Chondrocyte (in vitro differentiated cells): Measurements from ENCODE around the gene SUB1. TPM values are rescaled to one million over a fixed set of nuclear protein-coding genes. Genes with fewer than 3 reads are reported as not detected.

Experiments
- DNase-seq: peaks from one replicate; pipeline ENCODE4 v3.0.0; 2021; ENCODE audit warnings: mixed read lengths, low spot score
- H3K27ac Mint-ChIP-seq: one replicate; pipeline ENCODE4 v1.8.0; 2021; ENCODE audit warnings: mild to moderate bottlenecking, moderate library complexity, mixed read lengths; ENCODE audit not compliant: unreplicated experiment
- H3K27me3 Mint-ChIP-seq: 2 replicates; pipeline ENCODE4 v1.8.0; 2021; ENCODE audit warnings: low read depth, mixed read lengths
- H3K36me3 Mint-ChIP-seq: 2 replicates; pipeline ENCODE4 v1.8.0; 2021; ENCODE audit warnings: low read depth, mixed read lengths
- H3K4me1 Mint-ChIP-seq: 2 replicates; pipeline ENCODE4 v1.8.0; 2021; ENCODE audit warnings: low read depth, mild to moderate bottlenecking, mixed read lengths
- H3K4me3 Mint-ChIP-seq: one replicate; pipeline ENCODE4 v1.8.0; 2021; ENCODE audit warnings: mild to moderate bottlenecking, moderate library complexity, mixed read lengths; ENCODE audit not compliant: unreplicated experiment
- H3K9me3 Mint-ChIP-seq: 2 replicates; pipeline ENCODE4 v1.8.0; 2021; ENCODE audit warnings: low read depth, mixed read lengths
- total RNA-seq: library from RNA; stranded (reverse); gene quantifications from 3 replicates; pipeline ENCODE4 v1.2.1, GENCODE V29; 2021
- TF ChIP-seq, protein P1 (sequence below): fragments of 200-600 bp; sonication (generic); IDR thresholded peaks from 2 replicates; pipeline ENCODE4 v1.5.0; 2021; ENCODE audit warnings: antibody characterized with exemption, mild to moderate bottlenecking, moderate library complexity

SUB1 gene
- total RNA-seq, 1 donor from 2014 or later: 163 TPM

- H3K36me3 Mint-ChIP-seq: peaks cover 7% of the 10 kb centered on the region
- H3K27ac Mint-ChIP-seq: peak overlapping the region; percentile 97
- peaks cover 37% of the 10 kb centered on the region for H3K4me1 Mint-ChIP-seq
- H3K27me3 Mint-ChIP-seq: no peaks in the 10 kb centered on the region
- peak overlapping the region; percentile 98 for H3K4me3 Mint-ChIP-seq
- DNase-seq: no peak
- TF ChIP-seq, protein P1, sequence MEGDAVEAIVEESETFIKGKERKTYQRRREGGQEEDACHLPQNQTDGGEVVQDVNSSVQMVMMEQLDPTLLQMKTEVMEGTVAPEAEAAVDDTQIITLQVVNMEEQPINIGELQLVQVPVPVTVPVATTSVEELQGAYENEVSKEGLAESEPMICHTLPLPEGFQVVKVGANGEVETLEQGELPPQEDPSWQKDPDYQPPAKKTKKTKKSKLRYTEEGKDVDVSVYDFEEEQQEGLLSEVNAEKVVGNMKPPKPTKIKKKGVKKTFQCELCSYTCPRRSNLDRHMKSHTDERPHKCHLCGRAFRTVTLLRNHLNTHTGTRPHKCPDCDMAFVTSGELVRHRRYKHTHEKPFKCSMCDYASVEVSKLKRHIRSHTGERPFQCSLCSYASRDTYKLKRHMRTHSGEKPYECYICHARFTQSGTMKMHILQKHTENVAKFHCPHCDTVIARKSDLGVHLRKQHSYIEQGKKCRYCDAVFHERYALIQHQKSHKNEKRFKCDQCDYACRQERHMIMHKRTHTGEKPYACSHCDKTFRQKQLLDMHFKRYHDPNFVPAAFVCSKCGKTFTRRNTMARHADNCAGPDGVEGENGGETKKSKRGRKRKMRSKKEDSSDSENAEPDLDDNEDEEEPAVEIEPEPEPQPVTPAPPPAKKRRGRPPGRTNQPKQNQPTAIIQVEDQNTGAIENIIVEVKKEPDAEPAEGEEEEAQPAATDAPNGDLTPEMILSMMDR: no peak
- no peaks in the 10 kb centered on the region for H3K9me3 Mint-ChIP-seq
Observed at GRCh38 chr5:32586276-32586599, 881 bp downstream of the SUB1 start.

- H3K9me3 Mint-ChIP-seq: no peaks in the 10 kb centered on the region
- peak overlapping the region; percentile 98 for H3K4me3 Mint-ChIP-seq
- TF ChIP-seq, protein P1: no peak
- no peaks in the 10 kb centered on the region for H3K27me3 Mint-ChIP-seq
- no peak for DNase-seq
- H3K27ac Mint-ChIP-seq: no peak overlapping the region
- peaks cover 37% of the 10 kb centered on the region for H3K4me1 Mint-ChIP-seq
- H3K36me3 Mint-ChIP-seq: peaks cover 12% of the 10 kb centered on the region
Observed at GRCh38 chr5:32587067-32587551, 1.8 kb downstream of the SUB1 start.

DNA sequence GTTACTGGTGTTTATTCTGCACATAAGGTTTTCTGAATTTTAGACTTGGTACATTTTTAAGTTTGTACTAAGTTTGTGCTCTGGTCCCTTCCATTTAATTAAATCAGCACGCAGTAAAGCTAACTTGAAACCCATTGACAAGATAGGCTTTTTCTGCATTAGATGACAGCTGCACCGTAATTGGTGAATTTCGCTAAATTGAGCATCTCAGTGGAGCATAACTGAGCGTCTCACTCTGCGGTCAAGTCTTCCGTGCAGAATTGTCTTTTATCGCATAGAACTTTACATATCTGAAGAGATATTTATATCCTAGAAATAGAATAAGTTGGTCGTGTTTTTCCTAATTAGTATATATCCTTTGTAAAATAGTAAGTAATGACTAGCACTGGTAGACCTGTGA, 4.1 kb downstream of the SUB1 start:
- Mint-ChIP-seq H3K36me3 (peaks cover 27% of the 10 kb centered on the region), H3K9me3 (no peaks in the 10 kb centered on the region), H3K4me1 (peaks cover 27% of the 10 kb centered on the region), H3K4me3 (no peak overlapping the region), H3K27me3 (no peaks in the 10 kb centered on the region), H3K27ac (no peak overlapping the region)
- no peak for DNase-seq
- TF ChIP-seq, protein P1: no peak

DNA sequence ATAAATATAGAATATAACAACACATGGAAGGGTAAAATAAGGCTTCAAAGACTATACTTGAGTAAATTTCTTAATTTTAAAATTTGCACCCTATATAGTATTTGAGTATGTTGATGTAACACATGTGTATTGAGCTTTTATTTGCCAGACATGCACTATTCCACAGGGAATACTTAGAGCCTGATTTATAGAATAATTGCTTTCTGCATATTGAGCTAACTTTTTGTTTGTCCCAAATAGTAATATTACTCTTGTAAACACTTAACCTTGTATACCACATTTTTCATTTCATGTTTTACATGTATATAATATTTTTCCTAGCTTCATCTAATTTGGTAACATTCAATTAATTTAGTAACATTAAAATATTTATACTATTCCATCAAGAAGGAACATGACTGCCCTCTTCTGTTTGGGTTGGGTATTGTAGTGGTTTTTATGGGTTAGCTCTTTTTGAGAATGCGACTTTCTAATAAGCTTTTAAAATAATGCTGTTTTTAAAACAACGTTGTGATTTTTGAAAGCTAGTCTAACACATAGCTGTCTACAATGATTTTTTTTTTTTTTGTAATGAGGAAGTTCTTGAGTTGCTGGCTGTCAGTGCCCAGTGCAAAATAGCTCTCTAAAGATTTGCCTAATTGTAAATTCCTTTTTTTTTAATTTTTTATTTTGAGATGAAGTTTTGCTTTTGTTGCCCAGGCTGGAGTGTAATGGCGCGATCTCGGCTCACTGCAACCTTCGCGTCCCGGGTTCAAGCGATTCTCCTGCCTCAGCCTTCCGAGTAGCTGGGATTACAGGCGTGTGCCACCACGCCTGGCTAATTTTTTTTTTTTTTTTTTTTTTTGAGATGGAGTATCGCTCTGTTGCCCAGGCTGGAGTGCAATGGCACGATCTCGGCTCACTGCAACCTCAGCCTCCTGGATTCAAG, 4.8 kb downstream of the SUB1 start:
- H3K4me1 Mint-ChIP-seq: peaks cover 25% of the 10 kb centered on the region
- H3K9me3 Mint-ChIP-seq: no peaks in the 10 kb centered on the region
- no peaks in the 10 kb centered on the region for H3K27me3 Mint-ChIP-seq
- no peak overlapping the region for H3K27ac Mint-ChIP-seq
- no peak overlapping the region for H3K4me3 Mint-ChIP-seq
- TF ChIP-seq, protein P1: peak; percentile 97
- peaks cover 27% of the 10 kb centered on the region for H3K36me3 Mint-ChIP-seq
- no peak for DNase-seq

GRCh38 chr5:32595118-32595517, 9.8 kb downstream of the SUB1 start:
- Mint-ChIP-seq H3K9me3 (no peaks in the 10 kb centered on the region), H3K4me1 (peaks cover 41% of the 10 kb centered on the region), H3K27ac (no peak overlapping the region), H3K4me3 (no peak overlapping the region), H3K27me3 (no peaks in the 10 kb centered on the region), H3K36me3 (peaks cover 48% of the 10 kb centered on the region)
- TF ChIP-seq, protein P1: no peak
- DNase-seq: no peak
